ENCODE results near the gene SERPINA12. TPM values are rescaled to one million over a fixed set of nuclear protein-coding genes. Genes with fewer than 3 reads are reported as not detected.

SERPINA12 gene
- total and polyA plus RNA-seq, 2 donors (not counting 1 experiment from before 2014, with no cell fraction given), result not detected

DNA sequence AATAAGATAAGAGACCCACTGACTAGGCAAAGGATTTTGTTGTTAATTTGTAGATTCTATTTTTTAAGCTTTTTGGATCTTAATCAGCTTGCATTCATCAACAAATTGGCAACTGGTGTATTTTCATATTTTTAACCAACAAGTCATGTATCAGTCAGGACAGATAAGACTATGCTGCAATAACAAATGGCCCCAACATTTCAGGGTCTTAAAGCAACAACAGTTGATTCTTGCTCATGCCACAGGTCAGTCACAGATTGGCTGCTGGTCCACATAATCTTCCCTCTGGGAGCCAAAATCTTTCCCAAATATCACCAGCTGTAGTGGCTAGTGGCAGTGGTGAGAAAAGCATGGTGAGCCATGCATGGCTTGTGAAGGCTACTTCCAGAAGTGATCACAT is 21.9 kb upstream of the SERPINA12 start:
- no peak overlapping the region for H3K27ac ChIP-seq (ENCODE audit: insufficient read depth, low read length)
- TF ChIP-seq EZH2 (IDR thresholded peaks at IDR 0.05; ENCODE audit: low read length, missing control alignments), result no peak
- TF ChIP-seq, protein P1, sequence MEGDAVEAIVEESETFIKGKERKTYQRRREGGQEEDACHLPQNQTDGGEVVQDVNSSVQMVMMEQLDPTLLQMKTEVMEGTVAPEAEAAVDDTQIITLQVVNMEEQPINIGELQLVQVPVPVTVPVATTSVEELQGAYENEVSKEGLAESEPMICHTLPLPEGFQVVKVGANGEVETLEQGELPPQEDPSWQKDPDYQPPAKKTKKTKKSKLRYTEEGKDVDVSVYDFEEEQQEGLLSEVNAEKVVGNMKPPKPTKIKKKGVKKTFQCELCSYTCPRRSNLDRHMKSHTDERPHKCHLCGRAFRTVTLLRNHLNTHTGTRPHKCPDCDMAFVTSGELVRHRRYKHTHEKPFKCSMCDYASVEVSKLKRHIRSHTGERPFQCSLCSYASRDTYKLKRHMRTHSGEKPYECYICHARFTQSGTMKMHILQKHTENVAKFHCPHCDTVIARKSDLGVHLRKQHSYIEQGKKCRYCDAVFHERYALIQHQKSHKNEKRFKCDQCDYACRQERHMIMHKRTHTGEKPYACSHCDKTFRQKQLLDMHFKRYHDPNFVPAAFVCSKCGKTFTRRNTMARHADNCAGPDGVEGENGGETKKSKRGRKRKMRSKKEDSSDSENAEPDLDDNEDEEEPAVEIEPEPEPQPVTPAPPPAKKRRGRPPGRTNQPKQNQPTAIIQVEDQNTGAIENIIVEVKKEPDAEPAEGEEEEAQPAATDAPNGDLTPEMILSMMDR (conservative IDR thresholded peaks at IDR 0.05 in 1 of 2, IDR thresholded peaks at IDR 0.05 in 1 of 2; ENCODE audit: low read depth in 1 of 2, low read length in 2 of 2), result no peak
- no peak for DNase-seq (ENCODE audit: low read depth in 2 of 2)
- H3K4me1 ChIP-seq (ENCODE audit: control insufficient read depth, extremely low read depth, insufficient read depth, low read length), result no peaks in the 10 kb centered on the region
- H3K4me3 ChIP-seq (replicated peaks in 1 of 4; ENCODE audit: control extremely low read depth in 1 of 4, insufficient read depth in 1 of 4, low read depth in 3 of 4, low read length in 4 of 4), result no peak overlapping the region
- no peaks in the 10 kb centered on the region for H3K79me2 ChIP-seq (ENCODE audit: control insufficient read depth, insufficient read depth, low read length)
- H3K36me3 ChIP-seq (ENCODE audit: control insufficient read depth, insufficient read depth, low read length), result no peaks in the 10 kb centered on the region
- H3K27me3 ChIP-seq (ENCODE audit: control insufficient read depth, insufficient read depth, low read length), result no peaks in the 10 kb centered on the region
- no peaks in the 10 kb centered on the region for H3K9me3 ChIP-seq (ENCODE audit: control insufficient read depth, insufficient read depth, low read depth, low read length)
- H2AFZ ChIP-seq (ENCODE audit: low read length), result no peak overlapping the region
- H4K20me1 ChIP-seq (ENCODE audit: control insufficient read depth, extremely low read depth, insufficient read depth, low read length), result no peaks in the 10 kb centered on the region
- no peak overlapping the region for H3K4me2 ChIP-seq (ENCODE audit: extremely low read depth, insufficient read depth, low read length)
- H3K9ac ChIP-seq (ENCODE audit: insufficient read depth, low read length), result no peak overlapping the region

DNA sequence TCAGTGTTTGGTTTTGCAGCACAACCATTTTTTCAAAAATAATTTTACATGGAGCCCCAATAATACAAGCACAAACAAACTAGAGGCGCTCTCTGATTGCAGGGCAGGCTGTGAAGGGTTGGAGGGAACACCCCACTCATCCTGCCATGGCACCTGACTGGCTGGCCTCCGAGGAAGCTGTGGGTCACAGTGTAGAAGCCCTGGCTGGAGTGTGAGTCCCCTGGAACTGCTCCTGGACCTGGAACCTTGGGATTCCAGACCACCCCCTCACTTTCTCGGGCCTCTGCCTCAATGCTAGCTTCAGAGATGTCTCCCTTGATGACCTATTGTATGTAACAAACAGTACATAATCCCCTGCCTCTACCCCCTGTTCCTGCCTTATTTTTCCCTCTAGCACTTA is 14.8 kb upstream of the SERPINA12 start:
- no peaks in the 10 kb centered on the region for H3K27me3 ChIP-seq (ENCODE audit: control insufficient read depth, insufficient read depth, low read length)
- TF ChIP-seq, protein P1 (conservative IDR thresholded peaks at IDR 0.05 in 1 of 2, IDR thresholded peaks at IDR 0.05 in 1 of 2; ENCODE audit: low read depth in 1 of 2, low read length in 2 of 2), result no peak
- no peak for TF ChIP-seq EZH2 (IDR thresholded peaks at IDR 0.05; ENCODE audit: low read length, missing control alignments)
- no peak for DNase-seq (ENCODE audit: low read depth in 2 of 2)
- no peaks in the 10 kb centered on the region for H3K79me2 ChIP-seq (ENCODE audit: control insufficient read depth, insufficient read depth, low read length)
- H3K4me2 ChIP-seq (ENCODE audit: extremely low read depth, insufficient read depth, low read length), result no peak overlapping the region
- H3K4me1 ChIP-seq (ENCODE audit: control insufficient read depth, extremely low read depth, insufficient read depth, low read length), result no peaks in the 10 kb centered on the region
- H4K20me1 ChIP-seq (ENCODE audit: control insufficient read depth, extremely low read depth, insufficient read depth, low read length), result no peaks in the 10 kb centered on the region
- no peak overlapping the region for H3K27ac ChIP-seq (ENCODE audit: insufficient read depth, low read length)
- no peak overlapping the region for H2AFZ ChIP-seq (ENCODE audit: low read length)
- H3K9ac ChIP-seq (ENCODE audit: insufficient read depth, low read length), result no peak overlapping the region
- no peaks in the 10 kb centered on the region for H3K9me3 ChIP-seq (ENCODE audit: control insufficient read depth, insufficient read depth, low read depth, low read length)
- H3K4me3 ChIP-seq (replicated peaks in 1 of 4; ENCODE audit: control extremely low read depth in 1 of 4, insufficient read depth in 1 of 4, low read depth in 3 of 4, low read length in 4 of 4), result no peak overlapping the region
- no peaks in the 10 kb centered on the region for H3K36me3 ChIP-seq (ENCODE audit: control insufficient read depth, insufficient read depth, low read length)

DNA sequence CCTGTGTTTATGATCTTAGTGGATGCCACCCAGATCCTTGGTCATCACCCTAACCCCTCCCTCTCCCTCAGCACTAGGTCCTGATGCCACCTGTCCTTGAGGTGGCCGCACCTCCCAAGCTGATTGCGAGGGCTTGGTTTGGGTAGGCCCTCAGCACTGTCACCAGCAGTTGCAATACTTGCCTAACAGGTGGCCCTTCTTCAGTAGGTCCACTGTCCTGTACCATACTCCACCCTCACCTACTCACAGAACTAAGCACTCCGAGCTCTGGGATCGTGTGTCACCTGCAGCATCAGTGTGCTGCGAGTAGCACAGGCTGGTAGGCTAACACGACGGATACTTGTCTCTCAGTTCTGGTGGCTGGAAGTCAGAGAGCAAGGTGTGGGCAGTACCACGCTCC is 14.0 kb upstream of the SERPINA12 start:
- DNase-seq (ENCODE audit: low read depth in 2 of 2), result no peak
- Histone ChIP-seq H4K20me1 (ENCODE audit: control insufficient read depth, extremely low read depth, insufficient read depth, low read length) (no peaks in the 10 kb centered on the region), H3K4me2 (ENCODE audit: extremely low read depth, insufficient read depth, low read length) (no peak overlapping the region), H3K9me3 (ENCODE audit: control insufficient read depth, insufficient read depth, low read depth, low read length) (no peaks in the 10 kb centered on the region), H3K4me3 (replicated peaks in 1 of 4; ENCODE audit: control extremely low read depth in 1 of 4, insufficient read depth in 1 of 4, low read depth in 3 of 4, low read length in 4 of 4) (no peak overlapping the region), H3K9ac (ENCODE audit: insufficient read depth, low read length) (no peak overlapping the region), H2AFZ (ENCODE audit: low read length) (no peak overlapping the region), H3K27ac (ENCODE audit: insufficient read depth, low read length) (no peak overlapping the region), H3K36me3 (ENCODE audit: control insufficient read depth, insufficient read depth, low read length) (no peaks in the 10 kb centered on the region), H3K4me1 (ENCODE audit: control insufficient read depth, extremely low read depth, insufficient read depth, low read length) (no peaks in the 10 kb centered on the region), H3K79me2 (ENCODE audit: control insufficient read depth, insufficient read depth, low read length) (no peaks in the 10 kb centered on the region), H3K27me3 (ENCODE audit: control insufficient read depth, insufficient read depth, low read length) (no peaks in the 10 kb centered on the region)
- TF ChIP-seq, protein P1 (conservative IDR thresholded peaks at IDR 0.05 in 1 of 2, IDR thresholded peaks at IDR 0.05 in 1 of 2; ENCODE audit: low read depth in 1 of 2, low read length in 2 of 2), result no peak
- no peak for TF ChIP-seq EZH2 (IDR thresholded peaks at IDR 0.05; ENCODE audit: low read length, missing control alignments)
